Stimulated activated CD4-positive, alpha-beta T cell treated with anti-CD3 and anti-CD28 coated beads, Interleukin-1b, Interleukin-23, amount 100 ng/mL, for 24 hours (primary cell): ENCODE data around the gene GPR37L1.

Source experiments
- DNase-seq, 4 experiments: peaks; one replicate each; pipeline ENCODE4 v3.0.0-alpha.2; 2020; ENCODE audit warnings: low read depth in 4 of 4, low spot score in 1 of 4

The GPR37L1 gene

GRCh38 chr1:202122639-202123335 lies at the start of gene GPR37L1:
TSS of gene GPR37L1 (plus strand) at chr1:202122917. CDS start at chr1:202122964, 47 bp downstream.
- no peak for DNase-seq

- no peak for DNase-seq
These were observed 49.5 kb upstream of the GPR37L1 start for GRCh38 chr1:202073206-202073605.

- DNase-seq = no peak
These were observed 47.7 kb upstream of the GPR37L1 start for GRCh38 chr1:202074985-202075384.

GRCh38 chr1:202075389-202075788 lies 47.3 kb upstream of the GPR37L1 start:
- DNase-seq = no peak

GRCh38 chr1:202076050-202076511 lies 46.6 kb upstream of the GPR37L1 start:
- no peak for DNase-seq

- DNase-seq = no peak
These were observed 44.5 kb upstream of the GPR37L1 start for GRCh38 chr1:202078241-202078640.

GRCh38 chr1:202081992-202082391 lies 40.7 kb upstream of the GPR37L1 start:
- no peak for DNase-seq

- no peak for DNase-seq
These were observed 37.7 kb upstream of the GPR37L1 start for GRCh38 chr1:202084791-202085681.

GRCh38 chr1:202085682-202086373 lies 36.9 kb upstream of the GPR37L1 start:
- DNase-seq = no peak

GRCh38 chr1:202086579-202087350 lies 36.0 kb upstream of the GPR37L1 start:
- no peak for DNase-seq

GRCh38 chr1:202088206-202088605 lies 34.5 kb upstream of the GPR37L1 start:
- no peak for DNase-seq

GRCh38 chr1:202090994-202091393 lies 31.7 kb upstream of the GPR37L1 start:
- no peak for DNase-seq

GRCh38 chr1:202093858-202094257 lies 28.9 kb upstream of the GPR37L1 start:
- no peak for DNase-seq

GRCh38 chr1:202101184-202101583 lies 21.5 kb upstream of the GPR37L1 start:
- DNase-seq = no peak

GRCh38 chr1:202104073-202104472 lies 18.6 kb upstream of the GPR37L1 start:
- no peak for DNase-seq

- DNase-seq = no peak
These were observed 17.0 kb upstream of the GPR37L1 start for GRCh38 chr1:202105571-202106339.

GRCh38 chr1:202106340-202107254 lies 16.1 kb upstream of the GPR37L1 start:
- DNase-seq = no peak

- DNase-seq = no peak
These were observed 15.4 kb upstream of the GPR37L1 start for GRCh38 chr1:202107321-202107761.
